Activated CD4-positive, CD25-positive, alpha-beta regulatory T cell treated with anti-CD3 and anti-CD28 coated beads, Interleukin-2, amount 50 U/mL, for 72 hours (primary cell): Measurements from ENCODE around the gene FAM120C.

Experiments used
- DNase-seq: peaks from one replicate; pipeline ENCODE4 v3.0.0; 2021

Gene FAM120C

GRCh38 chrX:54182864-54183613, at the start of gene FAM120C:
FAM120C (minus strand) TSS chrX:54183254; CDS start chrX:54183198, 56 bp downstream.
- DNase-seq, result peak; percentile 59

- no peak for DNase-seq
Observed at GRCh38 chrX:54230435-54231148, 47.5 kb upstream of the FAM120C start.

GRCh38 chrX:54223581-54223980, 40.5 kb upstream of the FAM120C start:
- DNase-seq, result no peak

- DNase-seq, result no peak
Observed at GRCh38 chrX:54213603-54214002, 30.5 kb upstream of the FAM120C start.

- no peak for DNase-seq
Observed at GRCh38 chrX:54208531-54208930, 25.5 kb upstream of the FAM120C start.

GRCh38 chrX:54198262-54198661, 15.2 kb upstream of the FAM120C start:
- DNase-seq, result no peak

GRCh38 chrX:54194982-54195588, 12.0 kb upstream of the FAM120C start:
- DNase-seq, result no peak

GRCh38 chrX:54193085-54193821, 10.2 kb upstream of the FAM120C start:
- DNase-seq, result no peak

- DNase-seq, result no peak
Observed at GRCh38 chrX:54184474-54184873, 1.4 kb upstream of the FAM120C start.

- peak; percentile 72 for DNase-seq
Observed at GRCh38 chrX:54182194-54182863, 725 bp downstream of the FAM120C start.

GRCh38 chrX:54181202-54181953, 1.7 kb downstream of the FAM120C start:
- no peak for DNase-seq

GRCh38 chrX:54180403-54180802, 2.7 kb downstream of the FAM120C start:
- DNase-seq, result no peak

- DNase-seq, result no peak
Observed at GRCh38 chrX:54178100-54178940, 4.7 kb downstream of the FAM120C start.

GRCh38 chrX:54177306-54177705, 5.7 kb downstream of the FAM120C start:
- no peak for DNase-seq

GRCh38 chrX:54173791-54174190, 9.3 kb downstream of the FAM120C start:
- DNase-seq, result no peak

- DNase-seq, result no peak
Observed at GRCh38 chrX:54172455-54172854, 10.6 kb downstream of the FAM120C start.

- DNase-seq, result no peak
Observed at GRCh38 chrX:54171527-54172250, 11.4 kb downstream of the FAM120C start.

GRCh38 chrX:54171091-54171490, 12.0 kb downstream of the FAM120C start:
- no peak for DNase-seq

- DNase-seq, result no peak
Observed at GRCh38 chrX:54166915-54167314, 16.1 kb downstream of the FAM120C start.

GRCh38 chrX:54157561-54157960, 25.5 kb downstream of the FAM120C start:
- no peak for DNase-seq
